GM18870 (cell line): ENCODE measurements around the gene RBM43.
A peak's percentile ranks its signal among the peaks of the same experiment; 100 is the strongest.
"Not testable (repeated sequence)": the region's sequence is repeated elsewhere in the genome, so short reads cannot be mapped to it uniquely, and the experiment has no call there.

ENCODE experiments used
- ATAC-seq: cut with Tn5 transposase; IDR thresholded peaks from one replicate; pipeline ENCODE4 v1.9.1; 2021; ENCODE audit warnings: moderate library complexity; ENCODE audit not compliant: unreplicated experiment

RBM43 gene

GRCh38 chr2:151261231-151261976 lies at the start of gene RBM43:
TSS of gene RBM43 (minus strand) at chr2:151261863. CDS start at chr2:151261727, 136 bp downstream.
- peak; percentile 93 for ATAC-seq

GRCh38 chr2:151310313-151310712 lies 48.6 kb upstream of the RBM43 start:
- not testable (repeated sequence) for ATAC-seq

GRCh38 chr2:151306621-151307020 lies 45.0 kb upstream of the RBM43 start:
- ATAC-seq: no peak

GRCh38 chr2:151305129-151305691 lies 43.5 kb upstream of the RBM43 start:
- no peak for ATAC-seq

GRCh38 chr2:151302879-151303278 lies 41.2 kb upstream of the RBM43 start:
- ATAC-seq: no peak

GRCh38 chr2:151302404-151302803 lies 40.7 kb upstream of the RBM43 start:
- ATAC-seq: no peak

- peak; percentile 40 for ATAC-seq
Observed at GRCh38 chr2:151299920-151300539, 38.4 kb upstream of the RBM43 start.

- peak; percentile 99 for ATAC-seq
Observed at GRCh38 chr2:151297882-151298281, 36.2 kb upstream of the RBM43 start.

- ATAC-seq: not testable (repeated sequence)
Observed at GRCh38 chr2:151295926-151296325, 34.3 kb upstream of the RBM43 start.

GRCh38 chr2:151292546-151292945 lies 30.9 kb upstream of the RBM43 start:
- no peak for ATAC-seq

- ATAC-seq: no peak
Observed at GRCh38 chr2:151292141-151292540, 30.5 kb upstream of the RBM43 start.

- ATAC-seq: no peak
Observed at GRCh38 chr2:151291224-151291623, 29.6 kb upstream of the RBM43 start.

- peak; percentile 26 for ATAC-seq
Observed at GRCh38 chr2:151289972-151290866, 28.6 kb upstream of the RBM43 start.

GRCh38 chr2:151287513-151288250 lies 26.0 kb upstream of the RBM43 start:
- ATAC-seq: peak; percentile 1

- ATAC-seq: no peak
Observed at GRCh38 chr2:151282401-151282800, 20.7 kb upstream of the RBM43 start.

GRCh38 chr2:151280271-151280670 lies 18.6 kb upstream of the RBM43 start:
- ATAC-seq: no peak

GRCh38 chr2:151278487-151278886 lies 16.8 kb upstream of the RBM43 start:
- ATAC-seq: no peak

GRCh38 chr2:151277067-151277466 lies 15.4 kb upstream of the RBM43 start:
- ATAC-seq: no peak

- no peak for ATAC-seq
Observed at GRCh38 chr2:151275291-151275690, 13.6 kb upstream of the RBM43 start.

GRCh38 chr2:151271824-151272223 lies 10.2 kb upstream of the RBM43 start:
- no peak for ATAC-seq
